Panc1 (cell line): ENCODE measurements around the gene ARMC8. TPM values are rescaled to one million over a fixed set of nuclear protein-coding genes. Genes with fewer than 3 reads are reported as not detected.

Source experiments
- ATAC-seq: fragments of 200-7000 bp; cut with Tn5 transposase; 2 replicates; pipeline ENCODE4 v1.9.1; 2020; ENCODE audit warnings: mild to moderate bottlenecking, moderate library complexity
- BruUV-seq: library from RNA; stranded (reverse); fragments of 400-500 nt; replicated peaks from 2 replicates; lab custom pipeline; 2021; lab: Mats Ljungman, UMichigan
- CTCF ChIA-PET: fragments of 300-600 bp; sonication (Branson Sonifier 250); formaldehyde crosslinking; loops from one replicate; lab custom pipeline; 2022; ENCODE audit warnings: antibody characterized with exemption; lab: Charles Lee
- POLR2A ChIA-PET: fragments of 300-600 bp; sonication (Branson Sonifier 250); formaldehyde crosslinking; loops from one replicate; lab custom pipeline; 2022; ENCODE audit warnings: antibody characterized with exemption; lab: Charles Lee
- DNase-seq: peaks from one replicate; pipeline ENCODE4 v3.0.0-alpha.2; 2010; ENCODE audit warnings: low read depth, low spot score
- H3K27ac ChIP-seq: 2 replicates; pipeline ENCODE4 v1.5.1; 2011; ENCODE audit warnings: mild to moderate bottlenecking, low read length, inconsistent platforms
- H3K27me3 ChIP-seq: fragments of 200-500 bp; sonication (Bioruptor generic); 2 replicates; pipeline ENCODE4 v1.6.0; 2014; ENCODE audit warnings: low read length, inconsistent platforms; ENCODE audit not compliant: control insufficient read depth, insufficient read depth
- H3K36me3 ChIP-seq: fragments of 200-500 bp; sonication (Bioruptor generic); 2 replicates; pipeline ENCODE4 v1.5.1; 2014; ENCODE audit warnings: inconsistent platforms, mild to moderate bottlenecking, low read length, moderate library complexity; ENCODE audit not compliant: control insufficient read depth, insufficient read depth
- H3K4me1 ChIP-seq: 2 replicates; pipeline ENCODE4 v1.5.1; 2011; ENCODE audit warnings: inconsistent platforms, mild to moderate bottlenecking, low read length, moderate library complexity; ENCODE audit not compliant: control insufficient read depth, insufficient read depth
- H3K4me3 ChIP-seq, 2 experiments: 2 replicates each; pipeline ENCODE4 v1.5.1; 2011 to 2012; ENCODE audit warnings: low read depth in 2 of 2, low read length in 2 of 2, mild to moderate bottlenecking in 2 of 2, inconsistent platforms in 1 of 2, moderate library complexity in 1 of 2
- H3K9me3 ChIP-seq: fragments of 200-500 bp; sonication (Bioruptor generic); 2 replicates; pipeline ENCODE4 v1.5.1; 2014; ENCODE audit warnings: low read depth, mild to moderate bottlenecking, inconsistent platforms, low read length, moderate library complexity; ENCODE audit not compliant: control insufficient read depth, insufficient read depth
- POLR2AphosphoS5 ChIP-seq: IDR thresholded peaks from 2 replicates; pipeline ENCODE4 v1.6.1; 2012; ENCODE audit warnings: mild to moderate bottlenecking, low read depth, low read length, moderate library complexity
- REST ChIP-seq, 2 experiments: IDR thresholded peaks; 2 replicates each; pipeline ENCODE4 v1.6.1; 2011 to 2012; ENCODE audit warnings: low read depth in 2 of 2, control low read depth in 1 of 2, low read length in 1 of 2, mild to moderate bottlenecking in 1 of 2, moderate library complexity in 1 of 2; ENCODE audit not compliant: insufficient read depth in 1 of 2
- SIN3A ChIP-seq: IDR thresholded peaks from 2 replicates; pipeline ENCODE4 v1.6.1; 2012; ENCODE audit warnings: low read depth, mild to moderate bottlenecking, low read length, moderate library complexity, borderline replicate concordance; ENCODE audit not compliant: insufficient read depth
- TCF7L2 ChIP-seq: IDR thresholded peaks from 2 replicates; pipeline ENCODE4 v1.6.1; 2011; ENCODE audit warnings: mild to moderate bottlenecking, low read depth, low read length, inconsistent platforms
- in situ Hi-C: cut with HindIII; loops from 2 replicates; pipeline ENCODE4 v1.10.0; 2016; ENCODE audit warnings: low sequenced_read_pairs, low pct_unique_long_range_greater_than_20kb
- intact Hi-C: fragments of 100-400 bp; cut with micrococcal nuclease; formaldehyde crosslinking; loops from one replicate; pipeline ENCODE4 v1.10.0; 2022; ENCODE audit not compliant: unreplicated experiment
- total RNA-seq: library from RNA; stranded (reverse); gene quantifications from one replicate; pipeline ENCODE4 v1.2.1, GENCODE V29; 2021; ENCODE audit not compliant: unreplicated experiment
- TF ChIP-seq, protein P1 (sequence below): fragments of 450-650 bp; IDR thresholded peaks from 2 replicates; pipeline ENCODE4 v1.5.1; 2017; ENCODE audit warnings: mild to moderate bottlenecking

The ARMC8 gene
- total RNA-seq, 1 experiment from 2014 or later, result 56.0 TPM

DNA sequence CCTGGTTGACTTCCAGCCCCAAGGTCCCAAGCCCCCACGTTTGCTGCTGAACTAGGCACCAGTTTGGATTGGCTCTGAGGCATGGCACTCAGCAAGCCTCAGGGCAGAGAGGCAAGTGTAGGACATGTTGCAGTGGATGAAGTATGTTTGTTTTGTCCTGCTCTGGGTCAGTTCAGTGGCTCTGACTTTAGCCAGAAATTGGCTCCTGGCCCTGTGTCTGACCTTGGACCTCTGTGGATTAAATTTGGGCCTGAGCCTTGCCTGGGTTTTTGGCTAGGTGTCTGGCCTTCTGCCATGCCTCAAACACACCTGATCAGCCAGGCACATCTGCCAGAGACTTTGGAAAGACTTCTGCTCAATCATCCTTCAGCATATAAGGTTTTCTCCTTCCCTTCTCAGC, 157.7 kb downstream of the ARMC8 start:
- no peak for DNase-seq
- BruUV-seq, result no TSS peak
- peaks cover 5% of the 10 kb centered on the region; the same call in 1 of the 2 replicates for H3K4me1 ChIP-seq
- ATAC-seq, result no peak
- no peaks in the 10 kb centered on the region for H3K36me3 ChIP-seq
- H3K27me3 ChIP-seq, result peaks cover 2% of the 10 kb centered on the region; the same call in 1 of the 2 replicates
- in situ Hi-C loops (no loop called here), intact Hi-C loops (no loop called here)
- CTCF ChIA-PET, result no interaction called here
- TF ChIP-seq TCF7L2, result no peak
- TF ChIP-seq POLR2AphosphoS5, result no peak
- TF ChIP-seq, protein P1, sequence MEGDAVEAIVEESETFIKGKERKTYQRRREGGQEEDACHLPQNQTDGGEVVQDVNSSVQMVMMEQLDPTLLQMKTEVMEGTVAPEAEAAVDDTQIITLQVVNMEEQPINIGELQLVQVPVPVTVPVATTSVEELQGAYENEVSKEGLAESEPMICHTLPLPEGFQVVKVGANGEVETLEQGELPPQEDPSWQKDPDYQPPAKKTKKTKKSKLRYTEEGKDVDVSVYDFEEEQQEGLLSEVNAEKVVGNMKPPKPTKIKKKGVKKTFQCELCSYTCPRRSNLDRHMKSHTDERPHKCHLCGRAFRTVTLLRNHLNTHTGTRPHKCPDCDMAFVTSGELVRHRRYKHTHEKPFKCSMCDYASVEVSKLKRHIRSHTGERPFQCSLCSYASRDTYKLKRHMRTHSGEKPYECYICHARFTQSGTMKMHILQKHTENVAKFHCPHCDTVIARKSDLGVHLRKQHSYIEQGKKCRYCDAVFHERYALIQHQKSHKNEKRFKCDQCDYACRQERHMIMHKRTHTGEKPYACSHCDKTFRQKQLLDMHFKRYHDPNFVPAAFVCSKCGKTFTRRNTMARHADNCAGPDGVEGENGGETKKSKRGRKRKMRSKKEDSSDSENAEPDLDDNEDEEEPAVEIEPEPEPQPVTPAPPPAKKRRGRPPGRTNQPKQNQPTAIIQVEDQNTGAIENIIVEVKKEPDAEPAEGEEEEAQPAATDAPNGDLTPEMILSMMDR, result no peak
- TF ChIP-seq SIN3A, result no peak
- TF ChIP-seq REST (IDR thresholded peaks at IDR 0.05; ENCODE audit: insufficient read depth in 1 of 2, low read depth in 2 of 2, low read length in 1 of 2), result no peak
- no peak overlapping the region for H3K4me3 ChIP-seq
- POLR2A ChIA-PET, result no interaction called here
- H3K27ac ChIP-seq, result no peak overlapping the region
- H3K9me3 ChIP-seq, result no peaks in the 10 kb centered on the region

Other genes with a start within 250 kb of the ARMC8 start
- 0.08 TPM for gene CLDN18, start 177.1 kb upstream of the ARMC8 start, total RNA-seq
- 11.1 TPM for gene DZIP1L, start 71.7 kb upstream of the ARMC8 start, total RNA-seq
- not detected for gene A4GNT, start 54.9 kb upstream of the ARMC8 start, total RNA-seq
- 21.8 TPM for gene DBR1, start 12.4 kb upstream of the ARMC8 start, total RNA-seq
- not detected for gene NME9, start 142.6 kb downstream of the ARMC8 start, total RNA-seq
- 14.2 TPM for gene MRAS, start 161.3 kb downstream of the ARMC8 start, total RNA-seq
- gene ESYT3, start 247.3 kb downstream of the ARMC8 start, total RNA-seq, result 2.6 TPM